Measurements from ENCODE around the gene C4orf50. TPM values are rescaled to one million over a fixed set of nuclear protein-coding genes. Genes with fewer than 3 reads are reported as not detected.

Gene C4orf50
- total RNA-seq, 1 donor from 2014 or later: 0.16 TPM

DNA sequence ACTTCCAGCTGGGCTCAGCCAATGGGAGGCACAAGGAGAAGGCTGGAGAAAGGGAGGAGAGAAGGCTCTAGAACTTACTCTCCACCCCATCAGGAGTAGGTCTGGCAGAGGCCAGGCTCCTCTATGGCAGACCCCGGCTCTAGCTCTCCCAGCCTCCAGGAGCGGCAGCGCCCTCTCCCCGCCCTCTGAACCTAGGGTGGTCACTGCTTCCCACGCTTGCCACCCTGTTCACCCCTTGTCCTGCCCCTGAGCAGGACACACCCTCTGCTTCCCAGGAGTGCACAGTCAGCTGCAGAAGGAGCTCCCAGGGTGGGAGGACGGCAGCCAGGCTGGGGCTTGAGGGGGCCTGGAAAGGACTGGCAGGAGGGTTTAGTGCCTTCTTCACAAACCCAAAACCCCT lies 72.3 kb downstream of the C4orf50 start:
- Mint-ChIP-seq H3K27ac (ENCODE audit: unreplicated experiment) (no peak overlapping the region), H3K27me3 (ENCODE audit: low read depth, unreplicated experiment) (peaks cover 34% of the 10 kb centered on the region), H3K4me3 (ENCODE audit: unreplicated experiment) (no peak overlapping the region), H3K36me3 (ENCODE audit: low read depth, unreplicated experiment) (peaks cover 2% of the 10 kb centered on the region), H3K4me1 (ENCODE audit: low read depth, unreplicated experiment) (peaks cover 11% of the 10 kb centered on the region), H3K9me3 (ENCODE audit: unreplicated experiment) (peaks cover 17% of the 10 kb centered on the region)
- Histone ChIP-seq H2AFZ (ENCODE audit: low read depth, low read length) (no peak overlapping the region), H3K27ac (ENCODE audit: low read depth, low read length) (no peak overlapping the region), H3K4me3 (ENCODE audit: insufficient read depth, low read depth, low read length) (no peak overlapping the region), H3K4me2 (ENCODE audit: low read length) (no peak overlapping the region), H3K9ac (ENCODE audit: low read length) (no peak overlapping the region), H3K4me1 (ENCODE audit: insufficient read depth, low read length) (no peaks in the 10 kb centered on the region), H3K27me3 (ENCODE audit: insufficient read depth, low read length) (peaks cover 4% of the 10 kb centered on the region), H3K36me3 (ENCODE audit: insufficient read depth, low read length) (no peaks in the 10 kb centered on the region), H3K79me2 (ENCODE audit: insufficient read depth, low read length) (no peaks in the 10 kb centered on the region), H3K9me3 (ENCODE audit: insufficient read depth, low read depth, low read length) (no peaks in the 10 kb centered on the region), H4K20me1 (ENCODE audit: insufficient read depth, low read length) (no peaks in the 10 kb centered on the region)
- TF ChIP-seq, protein P1, sequence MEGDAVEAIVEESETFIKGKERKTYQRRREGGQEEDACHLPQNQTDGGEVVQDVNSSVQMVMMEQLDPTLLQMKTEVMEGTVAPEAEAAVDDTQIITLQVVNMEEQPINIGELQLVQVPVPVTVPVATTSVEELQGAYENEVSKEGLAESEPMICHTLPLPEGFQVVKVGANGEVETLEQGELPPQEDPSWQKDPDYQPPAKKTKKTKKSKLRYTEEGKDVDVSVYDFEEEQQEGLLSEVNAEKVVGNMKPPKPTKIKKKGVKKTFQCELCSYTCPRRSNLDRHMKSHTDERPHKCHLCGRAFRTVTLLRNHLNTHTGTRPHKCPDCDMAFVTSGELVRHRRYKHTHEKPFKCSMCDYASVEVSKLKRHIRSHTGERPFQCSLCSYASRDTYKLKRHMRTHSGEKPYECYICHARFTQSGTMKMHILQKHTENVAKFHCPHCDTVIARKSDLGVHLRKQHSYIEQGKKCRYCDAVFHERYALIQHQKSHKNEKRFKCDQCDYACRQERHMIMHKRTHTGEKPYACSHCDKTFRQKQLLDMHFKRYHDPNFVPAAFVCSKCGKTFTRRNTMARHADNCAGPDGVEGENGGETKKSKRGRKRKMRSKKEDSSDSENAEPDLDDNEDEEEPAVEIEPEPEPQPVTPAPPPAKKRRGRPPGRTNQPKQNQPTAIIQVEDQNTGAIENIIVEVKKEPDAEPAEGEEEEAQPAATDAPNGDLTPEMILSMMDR (IDR thresholded peaks at IDR 0.05; ENCODE audit: insufficient read depth, low read depth, low read length): no peak
- no peak for TF ChIP-seq EZH2 (IDR thresholded peaks at IDR 0.05; ENCODE audit: insufficient read depth, low read length)
- no peak for FAIRE-seq
- no peak for DNase-seq (ENCODE audit: low read depth)

DNA sequence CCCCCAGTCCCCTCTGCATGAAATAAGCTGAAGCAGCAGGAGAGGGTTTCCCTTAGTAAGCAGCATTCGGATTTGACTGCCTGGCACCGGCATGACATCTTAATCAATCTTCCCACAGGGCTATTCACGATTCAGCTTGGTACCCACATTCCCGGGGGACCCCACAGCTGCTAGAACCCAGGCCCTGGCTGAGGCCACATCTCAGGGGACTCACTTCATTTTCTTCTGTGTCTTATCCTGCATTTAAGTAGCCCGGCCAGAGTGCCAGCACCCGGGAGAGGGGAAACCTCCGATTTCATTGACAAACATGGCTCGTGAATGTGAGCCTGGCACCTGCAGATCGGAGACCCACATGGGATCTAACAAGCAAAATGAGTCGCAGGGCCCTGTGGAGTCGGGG lies 73.1 kb downstream of the C4orf50 start:
- Histone ChIP-seq H3K9ac (ENCODE audit: low read length) (no peak overlapping the region), H3K4me2 (ENCODE audit: low read length) (no peak overlapping the region), H3K27ac (ENCODE audit: low read depth, low read length) (no peak overlapping the region), H4K20me1 (ENCODE audit: insufficient read depth, low read length) (no peaks in the 10 kb centered on the region), H3K4me1 (ENCODE audit: insufficient read depth, low read length) (no peaks in the 10 kb centered on the region), H3K79me2 (ENCODE audit: insufficient read depth, low read length) (no peaks in the 10 kb centered on the region), H2AFZ (ENCODE audit: low read depth, low read length) (no peak overlapping the region), H3K36me3 (ENCODE audit: insufficient read depth, low read length) (no peaks in the 10 kb centered on the region), H3K9me3 (ENCODE audit: insufficient read depth, low read depth, low read length) (no peaks in the 10 kb centered on the region), H3K27me3 (ENCODE audit: insufficient read depth, low read length) (peaks cover 4% of the 10 kb centered on the region), H3K4me3 (ENCODE audit: insufficient read depth, low read depth, low read length) (no peak overlapping the region)
- Mint-ChIP-seq H3K9me3 (ENCODE audit: unreplicated experiment) (peaks cover 20% of the 10 kb centered on the region), H3K36me3 (ENCODE audit: low read depth, unreplicated experiment) (peaks cover 2% of the 10 kb centered on the region), H3K4me1 (ENCODE audit: low read depth, unreplicated experiment) (peaks cover 18% of the 10 kb centered on the region), H3K27ac (ENCODE audit: unreplicated experiment) (no peak overlapping the region), H3K4me3 (ENCODE audit: unreplicated experiment) (no peak overlapping the region), H3K27me3 (ENCODE audit: low read depth, unreplicated experiment) (peaks cover 29% of the 10 kb centered on the region)
- DNase-seq (ENCODE audit: low read depth) (no peak), FAIRE-seq (no peak)
- no peak for TF ChIP-seq EZH2 (IDR thresholded peaks at IDR 0.05; ENCODE audit: insufficient read depth, low read length)
- TF ChIP-seq, protein P1 (IDR thresholded peaks at IDR 0.05; ENCODE audit: insufficient read depth, low read depth, low read length): no peak

DNA sequence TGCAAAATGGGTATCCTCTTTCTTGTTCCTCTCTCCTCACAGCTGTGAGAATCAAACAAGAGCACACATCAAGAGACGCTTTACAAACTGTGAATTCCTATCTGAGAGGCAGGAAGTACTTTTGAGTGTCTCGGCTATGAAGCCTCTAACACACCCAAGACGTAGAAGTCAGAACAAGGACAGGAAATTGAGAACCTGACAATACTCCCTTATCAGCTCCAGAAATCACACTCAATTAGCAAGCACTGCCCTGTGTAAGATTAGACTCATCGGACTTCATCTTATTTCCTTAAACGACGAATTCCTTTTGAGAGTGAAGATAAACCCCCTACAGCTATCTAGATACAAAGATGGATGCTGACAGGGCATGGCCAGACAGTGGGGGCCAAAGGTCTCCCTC lies 74.7 kb downstream of the C4orf50 start:
- no peak for TF ChIP-seq EZH2 (IDR thresholded peaks at IDR 0.05; ENCODE audit: insufficient read depth, low read length)
- no peak overlapping the region for H3K4me3 Mint-ChIP-seq (ENCODE audit: unreplicated experiment)
- H3K36me3 ChIP-seq (ENCODE audit: insufficient read depth, low read length): no peaks in the 10 kb centered on the region
- H3K27me3 Mint-ChIP-seq (ENCODE audit: low read depth, unreplicated experiment): peaks cover 26% of the 10 kb centered on the region
- no peak overlapping the region for H3K4me2 ChIP-seq (ENCODE audit: low read length)
- no peak overlapping the region for H3K4me3 ChIP-seq (ENCODE audit: insufficient read depth, low read depth, low read length)
- peaks cover 20% of the 10 kb centered on the region for H3K9me3 Mint-ChIP-seq (ENCODE audit: unreplicated experiment)
- H3K9me3 ChIP-seq (ENCODE audit: insufficient read depth, low read depth, low read length): no peaks in the 10 kb centered on the region
- no peak overlapping the region for H3K27ac ChIP-seq (ENCODE audit: low read depth, low read length)
- DNase-seq (ENCODE audit: low read depth) (no peak), FAIRE-seq (no peak)
- peaks cover 21% of the 10 kb centered on the region for H3K4me1 Mint-ChIP-seq (ENCODE audit: low read depth, unreplicated experiment)
- no peak overlapping the region for H2AFZ ChIP-seq (ENCODE audit: low read depth, low read length)
- H3K9ac ChIP-seq (ENCODE audit: low read length): no peak overlapping the region
- no peaks in the 10 kb centered on the region for H3K79me2 ChIP-seq (ENCODE audit: insufficient read depth, low read length)
- peaks cover 4% of the 10 kb centered on the region for H3K27me3 ChIP-seq (ENCODE audit: insufficient read depth, low read length)
- H3K4me1 ChIP-seq (ENCODE audit: insufficient read depth, low read length): no peaks in the 10 kb centered on the region
- H3K36me3 Mint-ChIP-seq (ENCODE audit: low read depth, unreplicated experiment): peaks cover 2% of the 10 kb centered on the region
- H4K20me1 ChIP-seq (ENCODE audit: insufficient read depth, low read length): no peaks in the 10 kb centered on the region
- H3K27ac Mint-ChIP-seq (ENCODE audit: unreplicated experiment): no peak overlapping the region

Data from astrocyte (in vitro differentiated cells and primary cell).